Suprapubic skin (tissue), 3 donors: Measurements from ENCODE around the gene MOSMO.

Experiments used
- CTCF ChIP-seq, 2 donors: fragments of 200-600 bp in 1 of 2; fragments of 450-650 bp in 1 of 2; sonication (generic) in 1 of 2; IDR thresholded peaks; one replicate each; pipeline ENCODE4 v1.5.1; 2016 to 2019; ENCODE audit warnings: antibody characterized with exemption in 2 of 2, mild to moderate bottlenecking in 1 of 2, moderate library complexity in 1 of 2
- POLR2A ChIP-seq, 2 donors: fragments of 450-650 bp; IDR thresholded peaks; one replicate each; pipeline ENCODE4 v1.6.1; 2017; ENCODE audit warnings: antibody characterized with exemption in 2 of 2, mild to moderate bottlenecking in 2 of 2, moderate library complexity in 2 of 2

GRCh38 chr16:22123759-22124490 lies 116.0 kb downstream of the MOSMO start:
- TF ChIP-seq CTCF (IDR thresholded peaks at IDR 0.05), result no peak
- no peak for TF ChIP-seq POLR2A (IDR thresholded peaks at IDR 0.05)
